H1 (cell line): ENCODE measurements around the gene CASP4.

Source experiments
- CTCF ChIP-seq, 3 experiments: IDR thresholded peaks; 1 replicate in 2 of 3; 2 replicates in 1 of 3; pipeline versions ENCODE4 v1.5.1 to v1.6.1; 2011; ENCODE audit warnings: low read length in 3 of 3, mild to moderate bottlenecking in 3 of 3, inconsistent platforms in 2 of 3, low read depth in 1 of 3, moderate library complexity in 1 of 3; ENCODE audit not compliant: insufficient read depth in 1 of 3; ENCODE audit errors: control extremely low read depth in 1 of 3
- EZH2 ChIP-seq: fragments of 200-600 bp; sonication (generic); IDR thresholded peaks from 2 replicates; pipeline ENCODE4 v1.7.1; 2012; ENCODE audit warnings: low read depth, mild to moderate bottlenecking, moderate library complexity, low read length, inconsistent platforms; ENCODE audit not compliant: severe bottlenecking
- POLR2A ChIP-seq, 2 experiments: IDR thresholded peaks; 1 replicate in 1 of 2; 2 replicates in 1 of 2; pipeline ENCODE4 v1.6.1; 2011; ENCODE audit warnings: low read depth in 2 of 2, low read length in 2 of 2, mild to moderate bottlenecking in 2 of 2; ENCODE audit errors: control extremely low read depth in 1 of 2
- SP1 ChIP-seq: IDR thresholded peaks from 2 replicates; pipeline ENCODE4 v1.6.1; 2011; ENCODE audit warnings: low read depth, low read length
- TAF1 ChIP-seq: IDR thresholded peaks from 2 replicates; pipeline ENCODE4 v1.6.1; 2011; ENCODE audit warnings: mild to moderate bottlenecking, low read depth, low read length
- TAF7 ChIP-seq: optimal IDR thresholded peaks from 2 replicates; pipeline ENCODE3; 2011; ENCODE audit warnings: low read depth, mild to moderate bottlenecking, inconsistent platforms, low read length, moderate library complexity, borderline replicate concordance

GRCh38 chr11:105005451-105005845 is 37.1 kb upstream of the CASP4 start:
- TF ChIP-seq SP1, result no peak
- TF ChIP-seq CTCF (IDR thresholded peaks at IDR 0.05; ENCODE audit: control extremely low read depth in 1 of 3, insufficient read depth in 1 of 3, low read depth in 1 of 3, low read length in 3 of 3), result no peak
- TF ChIP-seq TAF7, result no peak
- no peak for TF ChIP-seq EZH2
- TF ChIP-seq TAF1, result no peak
- TF ChIP-seq POLR2A (IDR thresholded peaks at IDR 0.05; ENCODE audit: control extremely low read depth in 1 of 2, low read depth in 2 of 2, low read length in 2 of 2), result no peak
